OCI-LY1 (cell line): ENCODE data around the gene CASQ1.

Source experiments
- H2AFZ ChIP-seq: fragments of 200-600 bp; sonication (generic), shearing (Covaris generic); 2 replicates; pipeline ENCODE4 v1.6.0; 2014; ENCODE audit warnings: antibody characterized with exemption, mild to moderate bottlenecking, low read length
- H3F3A ChIP-seq: fragments of 200-600 bp; sonication (generic), shearing (Covaris generic); 2 replicates; pipeline ENCODE4 v1.6.0; 2014; ENCODE audit warnings: mild to moderate bottlenecking, antibody characterized with exemption, low read length, moderate library complexity; ENCODE audit not compliant: insufficient read depth
- H3K27ac ChIP-seq: fragments of 200-600 bp; sonication (generic); 2 replicates; pipeline ENCODE4 v1.5.1; 2014; ENCODE audit warnings: low read length, mixed run types, mild to moderate bottlenecking, low read depth; ENCODE audit not compliant: poor library complexity, severe bottlenecking
- H3K27me3 ChIP-seq: fragments of 200-600 bp; sonication (generic); 2 replicates; pipeline ENCODE4 v1.6.0; 2014; ENCODE audit warnings: antibody characterized with exemption, mild to moderate bottlenecking, low read length, moderate library complexity; ENCODE audit not compliant: insufficient read depth
- H3K36me3 ChIP-seq: fragments of 200-600 bp; sonication (generic); 2 replicates; pipeline ENCODE4 v1.6.1; 2014; ENCODE audit warnings: mild to moderate bottlenecking, antibody characterized with exemption, low read length, moderate library complexity, mixed read lengths; ENCODE audit not compliant: insufficient read depth
- H3K4me1 ChIP-seq: fragments of 200-600 bp; sonication (generic); 2 replicates; pipeline ENCODE4 v1.5.1; 2014; ENCODE audit warnings: mild to moderate bottlenecking, low read length, moderate library complexity; ENCODE audit not compliant: insufficient read depth, severe bottlenecking
- H3K4me2 ChIP-seq: fragments of 200-600 bp; sonication (generic), shearing (Covaris generic); 2 replicates; pipeline ENCODE4 v1.6.1; 2014; ENCODE audit warnings: low read length
- H3K4me3 ChIP-seq: fragments of 200-600 bp; sonication (generic); 2 replicates; pipeline ENCODE4 v1.5.1; 2014; ENCODE audit warnings: low read length, low read depth, mild to moderate bottlenecking, mixed read lengths; ENCODE audit not compliant: poor library complexity, severe bottlenecking
- H3K79me2 ChIP-seq: fragments of 200-600 bp; shearing (Covaris generic); 2 replicates; pipeline ENCODE4 v1.6.1; 2016; ENCODE audit warnings: mixed run types, low read length, mixed read lengths; ENCODE audit not compliant: insufficient read depth
- H3K9ac ChIP-seq: fragments of 200-600 bp; sonication (generic), shearing (Covaris generic); 2 replicates; pipeline ENCODE4 v1.6.1; 2014; ENCODE audit warnings: mild to moderate bottlenecking, low read length, mixed read lengths
- H3K9me2 ChIP-seq: fragments of 200-600 bp; sonication (generic), shearing (Covaris generic); 2 replicates; pipeline ENCODE4 v1.6.1; 2014; ENCODE audit warnings: low read depth, mild to moderate bottlenecking, low read length, mixed read lengths
- H3K9me3 ChIP-seq: fragments of 200-600 bp; shearing (Covaris generic); 2 replicates; pipeline ENCODE4 v1.6.1; 2014; ENCODE audit warnings: low read length, mixed read lengths
- H4K20me1 ChIP-seq: fragments of 200-600 bp; sonication (generic), shearing (Covaris generic); 2 replicates; pipeline ENCODE4 v1.6.0; 2016; ENCODE audit warnings: mild to moderate bottlenecking, low read length; ENCODE audit not compliant: insufficient read depth
- CTCF ChIP-seq: fragments of 200-600 bp; sonication (generic), shearing (Covaris generic); IDR thresholded peaks from 2 replicates; pipeline ENCODE4 v1.5.1; 2017; ENCODE audit warnings: mild to moderate bottlenecking, antibody characterized with exemption, low read length, moderate library complexity, mixed read lengths
- EZH2 ChIP-seq: fragments of 200-600 bp; sonication (generic), shearing (Covaris generic); IDR thresholded peaks from 2 replicates; pipeline ENCODE4 v1.8.0; 2017; ENCODE audit warnings: borderline replicate concordance, mixed run types, mild to moderate bottlenecking, antibody characterized with exemption, low read length, moderate library complexity, mixed read lengths

CASQ1 gene

GRCh38 chr1:160162931-160163330 lies 27.4 kb upstream of the CASQ1 start:
- Histone ChIP-seq H3K4me2 (no peak overlapping the region), H3K9me3 (no peaks in the 10 kb centered on the region), H3K27me3 (no peaks in the 10 kb centered on the region; the same call in 1 of the 2 replicates), H3F3A (no peaks in the 10 kb centered on the region), H3K27ac (no peak overlapping the region), H3K36me3 (no peaks in the 10 kb centered on the region), H3K4me3 (no peak overlapping the region), H3K9me2 (no peaks in the 10 kb centered on the region), H3K79me2 (no peaks in the 10 kb centered on the region), H3K9ac (no peak overlapping the region), H2AFZ (no peak overlapping the region), H3K4me1 (no peaks in the 10 kb centered on the region), H4K20me1 (no peaks in the 10 kb centered on the region)
- TF ChIP-seq EZH2 (no peak), CTCF (no peak)

GRCh38 chr1:160163615-160164014 lies 26.8 kb upstream of the CASQ1 start:
- Histone ChIP-seq H3K4me3 (no peak overlapping the region), H3K9me2 (no peaks in the 10 kb centered on the region), H3F3A (no peaks in the 10 kb centered on the region), H3K27ac (no peak overlapping the region), H3K36me3 (no peaks in the 10 kb centered on the region), H4K20me1 (no peaks in the 10 kb centered on the region), H2AFZ (no peak overlapping the region), H3K9ac (no peak overlapping the region), H3K27me3 (no peaks in the 10 kb centered on the region; the same call in 1 of the 2 replicates), H3K79me2 (no peaks in the 10 kb centered on the region), H3K4me1 (no peaks in the 10 kb centered on the region), H3K4me2 (no peak overlapping the region), H3K9me3 (no peaks in the 10 kb centered on the region)
- TF ChIP-seq EZH2 (no peak), CTCF (no peak)

- Histone ChIP-seq H3K4me2 (no peak overlapping the region), H3K27me3 (no peaks in the 10 kb centered on the region; the same call in 1 of the 2 replicates), H3K79me2 (no peaks in the 10 kb centered on the region), H3K36me3 (no peaks in the 10 kb centered on the region), H3K4me3 (no peak overlapping the region), H3K9ac (no peak overlapping the region), H3K27ac (no peak overlapping the region), H3F3A (no peaks in the 10 kb centered on the region), H4K20me1 (no peaks in the 10 kb centered on the region), H3K9me2 (no peaks in the 10 kb centered on the region), H2AFZ (no peak overlapping the region), H3K9me3 (no peaks in the 10 kb centered on the region), H3K4me1 (no peaks in the 10 kb centered on the region)
- TF ChIP-seq EZH2 (no peak), CTCF (no peak)
Observed at GRCh38 chr1:160164121-160164520, 26.3 kb upstream of the CASQ1 start.
